ENCODE results near the gene PIK3CD. TPM values are rescaled to one million over a fixed set of nuclear protein-coding genes. Genes with fewer than 3 reads are reported as not detected.

PIK3CD gene
- total RNA-seq, 1 experiment from 2014 or later = 23.1 TPM

DNA sequence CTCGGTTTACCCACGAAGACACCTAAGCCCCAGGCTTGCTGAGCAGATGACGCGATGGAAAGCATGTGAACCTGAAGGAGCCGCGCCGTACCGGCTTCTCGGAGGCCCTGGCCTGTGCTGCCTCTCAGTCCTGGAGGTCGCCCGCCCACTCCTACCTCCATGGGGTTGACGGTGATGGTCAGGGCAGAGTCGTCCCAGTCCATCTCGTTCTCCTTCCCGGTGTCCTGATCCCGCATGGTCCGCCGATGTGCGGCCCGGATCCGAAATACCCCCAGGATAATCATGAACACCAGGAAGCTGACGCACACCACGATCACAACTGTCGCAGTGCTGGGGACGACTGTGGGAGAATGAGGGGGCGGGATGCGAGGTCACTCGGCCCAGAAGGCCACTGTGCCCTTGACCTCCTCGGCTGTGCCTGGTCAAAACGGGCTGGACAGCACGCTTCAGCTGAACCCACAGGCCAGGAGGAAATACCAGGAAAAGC, 79.6 kb downstream of the PIK3CD start (continued):
- TF ChIP-seq NFYB (CRISPR knock-in tag; conservative IDR thresholded peaks at IDR 0.05; ENCODE audit: low read depth) (no peak), GTF2I (CRISPR knock-in tag; conservative IDR thresholded peaks at IDR 0.05) (no peak), IRF2 (CRISPR knock-in tag; IDR thresholded peaks at IDR 0.05; ENCODE audit: borderline replicate concordance, low read depth) (no peak)
- TF ChIP-seq, protein P1, sequence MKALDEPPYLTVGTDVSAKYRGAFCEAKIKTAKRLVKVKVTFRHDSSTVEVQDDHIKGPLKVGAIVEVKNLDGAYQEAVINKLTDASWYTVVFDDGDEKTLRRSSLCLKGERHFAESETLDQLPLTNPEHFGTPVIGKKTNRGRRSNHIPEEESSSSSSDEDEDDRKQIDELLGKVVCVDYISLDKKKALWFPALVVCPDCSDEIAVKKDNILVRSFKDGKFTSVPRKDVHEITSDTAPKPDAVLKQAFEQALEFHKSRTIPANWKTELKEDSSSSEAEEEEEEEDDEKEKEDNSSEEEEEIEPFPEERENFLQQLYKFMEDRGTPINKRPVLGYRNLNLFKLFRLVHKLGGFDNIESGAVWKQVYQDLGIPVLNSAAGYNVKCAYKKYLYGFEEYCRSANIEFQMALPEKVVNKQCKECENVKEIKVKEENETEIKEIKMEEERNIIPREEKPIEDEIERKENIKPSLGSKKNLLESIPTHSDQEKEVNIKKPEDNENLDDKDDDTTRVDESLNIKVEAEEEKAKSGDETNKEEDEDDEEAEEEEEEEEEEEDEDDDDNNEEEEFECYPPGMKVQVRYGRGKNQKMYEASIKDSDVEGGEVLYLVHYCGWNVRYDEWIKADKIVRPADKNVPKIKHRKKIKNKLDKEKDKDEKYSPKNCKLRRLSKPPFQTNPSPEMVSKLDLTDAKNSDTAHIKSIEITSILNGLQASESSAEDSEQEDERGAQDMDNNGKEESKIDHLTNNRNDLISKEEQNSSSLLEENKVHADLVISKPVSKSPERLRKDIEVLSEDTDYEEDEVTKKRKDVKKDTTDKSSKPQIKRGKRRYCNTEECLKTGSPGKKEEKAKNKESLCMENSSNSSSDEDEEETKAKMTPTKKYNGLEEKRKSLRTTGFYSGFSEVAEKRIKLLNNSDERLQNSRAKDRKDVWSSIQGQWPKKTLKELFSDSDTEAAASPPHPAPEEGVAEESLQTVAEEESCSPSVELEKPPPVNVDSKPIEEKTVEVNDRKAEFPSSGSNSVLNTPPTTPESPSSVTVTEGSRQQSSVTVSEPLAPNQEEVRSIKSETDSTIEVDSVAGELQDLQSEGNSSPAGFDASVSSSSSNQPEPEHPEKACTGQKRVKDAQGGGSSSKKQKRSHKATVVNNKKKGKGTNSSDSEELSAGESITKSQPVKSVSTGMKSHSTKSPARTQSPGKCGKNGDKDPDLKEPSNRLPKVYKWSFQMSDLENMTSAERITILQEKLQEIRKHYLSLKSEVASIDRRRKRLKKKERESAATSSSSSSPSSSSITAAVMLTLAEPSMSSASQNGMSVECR (CRISPR knock-in tag; IDR thresholded peaks at IDR 0.05; ENCODE audit: borderline replicate concordance) = no peak

DNA sequence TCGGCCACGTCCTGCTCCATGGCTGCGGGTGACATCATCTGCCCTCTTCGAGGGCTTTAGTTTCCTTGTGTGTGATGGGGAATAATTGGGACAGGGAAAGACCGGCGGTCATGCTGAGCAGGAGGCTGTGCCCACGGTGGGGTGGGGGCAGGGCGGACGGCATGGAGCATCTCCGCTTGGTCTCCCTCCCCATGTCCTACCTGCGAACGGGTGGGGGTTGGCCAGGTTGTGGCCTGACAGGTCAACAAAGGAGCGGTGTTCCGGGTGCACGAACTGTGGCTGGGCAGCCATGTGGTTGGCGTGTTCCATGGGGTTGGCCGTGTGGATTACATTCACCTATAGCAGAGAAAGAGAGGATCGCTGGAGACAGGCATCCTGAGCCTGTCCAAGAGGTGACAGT, 80.0 kb downstream of the PIK3CD start:
- Mint-ChIP-seq H3K36me3 (peaks cover 74% of the 10 kb centered on the region), H3K27ac (no peak overlapping the region; the same call in 1 of the 2 replicates), H3K4me1 (no peaks in the 10 kb centered on the region), H3K27me3 (ENCODE audit: low read depth) (no peaks in the 10 kb centered on the region), H3K9me3 (peaks cover 13% of the 10 kb centered on the region), H3K4me3 (no peak overlapping the region)
- ATAC-seq (no peak), DNase-seq (ENCODE audit: low spot score) (no peak)
- ChIA-PET POLR2A (no interaction called here), CTCF (interaction anchor here (0.7 to 5.6 kb wide), 2 partner anchors 11 to 14 kb away, joined by 5 to 28 read pairs; no protein-coding TSS in a partner anchor)
- TF ChIP-seq, protein P2, sequence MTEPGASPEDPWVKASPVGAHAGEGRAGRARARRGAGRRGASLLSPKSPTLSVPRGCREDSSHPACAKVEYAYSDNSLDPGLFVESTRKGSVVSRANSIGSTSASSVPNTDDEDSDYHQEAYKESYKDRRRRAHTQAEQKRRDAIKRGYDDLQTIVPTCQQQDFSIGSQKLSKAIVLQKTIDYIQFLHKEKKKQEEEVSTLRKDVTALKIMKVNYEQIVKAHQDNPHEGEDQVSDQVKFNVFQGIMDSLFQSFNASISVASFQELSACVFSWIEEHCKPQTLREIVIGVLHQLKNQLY (CRISPR knock-in tag; IDR thresholded peaks at IDR 0.05) = no peak
- TF ChIP-seq ZNF317 (CRISPR knock-in tag; IDR thresholded peaks at IDR 0.05; ENCODE audit: borderline replicate concordance, low read depth) = no peak
- TF ChIP-seq, protein P3, sequence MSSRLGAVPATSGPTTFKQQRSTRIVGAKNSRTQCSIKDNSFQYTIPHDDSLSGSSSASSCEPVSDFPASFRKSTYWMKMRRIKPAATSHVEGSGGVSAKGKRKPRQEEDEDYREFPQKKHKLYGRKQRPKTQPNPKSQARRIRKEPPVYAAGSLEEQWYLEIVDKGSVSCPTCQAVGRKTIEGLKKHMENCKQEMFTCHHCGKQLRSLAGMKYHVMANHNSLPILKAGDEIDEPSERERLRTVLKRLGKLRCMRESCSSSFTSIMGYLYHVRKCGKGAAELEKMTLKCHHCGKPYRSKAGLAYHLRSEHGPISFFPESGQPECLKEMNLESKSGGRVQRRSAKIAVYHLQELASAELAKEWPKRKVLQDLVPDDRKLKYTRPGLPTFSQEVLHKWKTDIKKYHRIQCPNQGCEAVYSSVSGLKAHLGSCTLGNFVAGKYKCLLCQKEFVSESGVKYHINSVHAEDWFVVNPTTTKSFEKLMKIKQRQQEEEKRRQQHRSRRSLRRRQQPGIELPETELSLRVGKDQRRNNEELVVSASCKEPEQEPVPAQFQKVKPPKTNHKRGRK (CRISPR knock-in tag; IDR thresholded peaks at IDR 0.05; ENCODE audit: borderline replicate concordance) = no peak
- no peak for TF ChIP-seq JUN (CRISPR knock-in tag; IDR thresholded peaks at IDR 0.05)
- TF ChIP-seq, protein P4, sequence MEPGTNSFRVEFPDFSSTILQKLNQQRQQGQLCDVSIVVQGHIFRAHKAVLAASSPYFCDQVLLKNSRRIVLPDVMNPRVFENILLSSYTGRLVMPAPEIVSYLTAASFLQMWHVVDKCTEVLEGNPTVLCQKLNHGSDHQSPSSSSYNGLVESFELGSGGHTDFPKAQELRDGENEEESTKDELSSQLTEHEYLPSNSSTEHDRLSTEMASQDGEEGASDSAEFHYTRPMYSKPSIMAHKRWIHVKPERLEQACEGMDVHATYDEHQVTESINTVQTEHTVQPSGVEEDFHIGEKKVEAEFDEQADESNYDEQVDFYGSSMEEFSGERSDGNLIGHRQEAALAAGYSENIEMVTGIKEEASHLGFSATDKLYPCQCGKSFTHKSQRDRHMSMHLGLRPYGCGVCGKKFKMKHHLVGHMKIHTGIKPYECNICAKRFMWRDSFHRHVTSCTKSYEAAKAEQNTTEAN (CRISPR knock-in tag; IDR thresholded peaks at IDR 0.05) = no peak
- no peak for TF ChIP-seq ZNF396 (CRISPR knock-in tag; IDR thresholded peaks at IDR 0.05; ENCODE audit: borderline replicate concordance)
- TF ChIP-seq GTF2I (CRISPR knock-in tag; conservative IDR thresholded peaks at IDR 0.05) = no peak
- TF ChIP-seq IRF2 (CRISPR knock-in tag; IDR thresholded peaks at IDR 0.05; ENCODE audit: borderline replicate concordance, low read depth) = no peak
- TF ChIP-seq, protein P5, sequence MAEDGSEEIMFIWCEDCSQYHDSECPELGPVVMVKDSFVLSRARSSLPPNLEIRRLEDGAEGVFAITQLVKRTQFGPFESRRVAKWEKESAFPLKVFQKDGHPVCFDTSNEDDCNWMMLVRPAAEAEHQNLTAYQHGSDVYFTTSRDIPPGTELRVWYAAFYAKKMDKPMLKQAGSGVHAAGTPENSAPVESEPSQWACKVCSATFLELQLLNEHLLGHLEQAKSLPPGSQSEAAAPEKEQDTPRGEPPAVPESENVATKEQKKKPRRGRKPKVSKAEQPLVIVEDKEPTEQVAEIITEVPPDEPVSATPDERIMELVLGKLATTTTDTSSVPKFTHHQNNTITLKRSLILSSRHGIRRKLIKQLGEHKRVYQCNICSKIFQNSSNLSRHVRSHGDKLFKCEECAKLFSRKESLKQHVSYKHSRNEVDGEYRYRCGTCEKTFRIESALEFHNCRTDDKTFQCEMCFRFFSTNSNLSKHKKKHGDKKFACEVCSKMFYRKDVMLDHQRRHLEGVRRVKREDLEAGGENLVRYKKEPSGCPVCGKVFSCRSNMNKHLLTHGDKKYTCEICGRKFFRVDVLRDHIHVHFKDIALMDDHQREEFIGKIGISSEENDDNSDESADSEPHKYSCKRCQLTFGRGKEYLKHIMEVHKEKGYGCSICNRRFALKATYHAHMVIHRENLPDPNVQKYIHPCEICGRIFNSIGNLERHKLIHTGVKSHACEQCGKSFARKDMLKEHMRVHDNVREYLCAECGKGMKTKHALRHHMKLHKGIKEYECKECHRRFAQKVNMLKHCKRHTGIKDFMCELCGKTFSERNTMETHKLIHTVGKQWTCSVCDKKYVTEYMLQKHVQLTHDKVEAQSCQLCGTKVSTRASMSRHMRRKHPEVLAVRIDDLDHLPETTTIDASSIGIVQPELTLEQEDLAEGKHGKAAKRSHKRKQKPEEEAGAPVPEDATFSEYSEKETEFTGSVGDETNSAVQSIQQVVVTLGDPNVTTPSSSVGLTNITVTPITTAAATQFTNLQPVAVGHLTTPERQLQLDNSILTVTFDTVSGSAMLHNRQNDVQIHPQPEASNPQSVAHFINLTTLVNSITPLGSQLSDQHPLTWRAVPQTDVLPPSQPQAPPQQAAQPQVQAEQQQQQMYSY (CRISPR knock-in tag; IDR thresholded peaks at IDR 0.05) = no peak
- TF ChIP-seq SOX15 (CRISPR knock-in tag; IDR thresholded peaks at IDR 0.05) = no peak
- TF ChIP-seq ZNF232 (CRISPR knock-in tag; IDR thresholded peaks at IDR 0.05) = no peak
- TF ChIP-seq, protein P6, sequence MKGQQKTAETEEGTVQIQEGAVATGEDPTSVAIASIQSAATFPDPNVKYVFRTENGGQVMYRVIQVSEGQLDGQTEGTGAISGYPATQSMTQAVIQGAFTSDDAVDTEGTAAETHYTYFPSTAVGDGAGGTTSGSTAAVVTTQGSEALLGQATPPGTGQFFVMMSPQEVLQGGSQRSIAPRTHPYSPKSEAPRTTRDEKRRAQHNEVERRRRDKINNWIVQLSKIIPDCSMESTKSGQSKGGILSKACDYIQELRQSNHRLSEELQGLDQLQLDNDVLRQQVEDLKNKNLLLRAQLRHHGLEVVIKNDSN (CRISPR knock-in tag; IDR thresholded peaks at IDR 0.05) = no peak
- no peak for TF ChIP-seq TEAD1 (CRISPR knock-in tag; IDR thresholded peaks at IDR 0.05)
- TF ChIP-seq, protein P7, sequence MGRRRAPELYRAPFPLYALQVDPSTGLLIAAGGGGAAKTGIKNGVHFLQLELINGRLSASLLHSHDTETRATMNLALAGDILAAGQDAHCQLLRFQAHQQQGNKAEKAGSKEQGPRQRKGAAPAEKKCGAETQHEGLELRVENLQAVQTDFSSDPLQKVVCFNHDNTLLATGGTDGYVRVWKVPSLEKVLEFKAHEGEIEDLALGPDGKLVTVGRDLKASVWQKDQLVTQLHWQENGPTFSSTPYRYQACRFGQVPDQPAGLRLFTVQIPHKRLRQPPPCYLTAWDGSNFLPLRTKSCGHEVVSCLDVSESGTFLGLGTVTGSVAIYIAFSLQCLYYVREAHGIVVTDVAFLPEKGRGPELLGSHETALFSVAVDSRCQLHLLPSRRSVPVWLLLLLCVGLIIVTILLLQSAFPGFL (CRISPR knock-in tag; IDR thresholded peaks at IDR 0.05; ENCODE audit: borderline replicate concordance) = no peak
- TF ChIP-seq, protein P8, sequence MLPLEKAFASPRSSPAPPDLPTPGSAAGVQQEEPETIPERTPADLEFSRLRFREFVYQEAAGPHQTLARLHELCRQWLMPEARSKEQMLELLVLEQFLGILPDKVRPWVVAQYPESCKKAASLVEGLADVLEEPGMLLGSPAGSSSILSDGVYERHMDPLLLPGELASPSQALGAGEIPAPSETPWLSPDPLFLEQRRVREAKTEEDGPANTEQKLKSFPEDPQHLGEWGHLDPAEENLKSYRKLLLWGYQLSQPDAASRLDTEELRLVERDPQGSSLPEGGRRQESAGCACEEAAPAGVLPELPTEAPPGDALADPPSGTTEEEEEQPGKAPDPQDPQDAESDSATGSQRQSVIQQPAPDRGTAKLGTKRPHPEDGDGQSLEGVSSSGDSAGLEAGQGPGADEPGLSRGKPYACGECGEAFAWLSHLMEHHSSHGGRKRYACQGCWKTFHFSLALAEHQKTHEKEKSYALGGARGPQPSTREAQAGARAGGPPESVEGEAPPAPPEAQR (CRISPR knock-in tag; IDR thresholded peaks at IDR 0.05) = no peak
